B cell (primary cell): Measurements from ENCODE around the gene KDELR1.

Source experiments
- CTCF ChIP-seq: fragments of 200-600 bp; IDR thresholded peaks from one replicate; pipeline ENCODE4 v1.8.0; 2022; ENCODE audit warnings: antibody characterized with exemption, mild to moderate bottlenecking
- EZH2 ChIP-seq: IDR thresholded peaks from 2 replicates; pipeline ENCODE4 v1.6.1; 2012; ENCODE audit warnings: borderline replicate concordance, low read depth, mild to moderate bottlenecking, moderate library complexity, low read length; ENCODE audit not compliant: insufficient read depth, poor library complexity, severe bottlenecking

GRCh38 chr19:48355365-48355954, 35.9 kb downstream of the KDELR1 start:
- TF ChIP-seq CTCF (no peak), EZH2 (no peak)
